Jurkat, Clone E6-1 (cell line): ENCODE results near the gene OMG.
"Not testable (repeated sequence)": the region's sequence is repeated elsewhere in the genome, so short reads cannot be mapped to it uniquely, and the experiment has no call there.

Experiments
- DNase-seq: peaks from one replicate; pipeline ENCODE4 v3.0.0-alpha.2; 2011; ENCODE audit warnings: low read depth, low spot score
- H3K4me3 ChIP-seq: 2 replicates; pipeline ENCODE4 v1.5.1; 2011; ENCODE audit warnings: mild to moderate bottlenecking, low read length, control low read depth, moderate library complexity

OMG gene

DNA sequence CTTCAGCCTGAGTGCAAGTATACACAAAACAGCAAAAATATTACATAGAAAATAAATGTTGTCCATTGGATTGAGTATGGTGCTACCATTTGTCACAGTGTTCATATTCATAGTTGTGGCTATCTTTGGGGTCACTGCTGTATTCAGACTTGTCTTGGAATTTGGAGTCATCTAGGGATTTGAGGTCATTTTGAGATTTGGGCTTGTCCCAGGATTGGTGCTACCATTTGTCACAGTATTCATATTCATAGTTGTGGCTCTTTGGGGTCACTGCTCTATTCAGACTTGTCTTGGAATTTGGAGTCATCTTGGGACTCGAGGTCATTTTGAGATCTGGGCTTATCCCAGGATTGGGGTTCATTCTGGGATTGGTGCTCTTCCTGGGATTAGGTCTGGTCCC, 24.8 kb downstream of the OMG start:
- DNase-seq: no peak
- H3K4me3 ChIP-seq: no peak overlapping the region

DNA sequence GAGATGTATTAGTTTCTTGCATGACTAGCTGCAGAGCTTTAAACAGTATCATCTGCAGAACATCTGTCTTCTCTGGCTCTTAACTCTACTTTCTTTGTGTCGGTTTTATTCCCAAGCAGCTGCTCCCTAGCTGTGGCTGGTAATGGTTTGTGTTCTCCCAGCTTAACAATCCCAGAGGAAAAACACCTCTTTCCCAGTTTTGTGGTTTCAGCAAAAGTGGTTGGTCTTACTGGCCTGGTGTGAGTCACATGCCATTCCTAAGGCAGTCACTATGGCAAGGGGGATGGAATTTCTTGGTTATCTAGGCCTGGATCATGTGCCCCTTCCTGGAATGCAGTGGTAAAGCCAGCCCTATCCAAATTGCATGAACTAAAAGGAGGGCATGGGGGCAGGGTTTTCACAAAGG, 27.5 kb downstream of the OMG start:
- DNase-seq: no peak
- no peak overlapping the region for H3K4me3 ChIP-seq

DNA sequence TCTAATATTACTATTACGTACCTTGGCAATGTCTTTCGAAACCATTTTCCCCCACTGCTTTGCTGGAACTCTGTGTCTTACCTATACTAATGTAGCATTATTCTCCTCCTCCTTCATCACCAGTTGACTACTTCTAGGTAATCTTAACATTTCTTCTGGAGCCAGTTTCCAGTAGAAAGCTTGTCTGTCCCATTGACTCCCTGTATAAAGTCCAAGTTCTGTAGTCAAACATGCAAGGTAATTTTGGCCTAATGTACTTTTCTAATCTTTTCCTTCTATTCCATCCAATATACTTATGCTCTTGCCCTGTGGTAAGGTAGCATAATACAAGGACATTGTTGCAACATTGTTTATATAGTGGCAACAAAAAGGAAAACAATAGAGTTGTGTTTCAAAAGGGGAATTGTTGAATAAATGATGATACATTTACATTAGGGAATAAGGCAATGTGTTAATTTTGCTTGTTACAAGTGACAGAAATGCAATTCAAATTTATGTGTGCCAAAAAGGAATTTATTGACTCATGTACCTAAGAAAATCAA, 27.9 kb downstream of the OMG start:
- H3K4me3 ChIP-seq: no peak overlapping the region
- no peak for DNase-seq

DNA sequence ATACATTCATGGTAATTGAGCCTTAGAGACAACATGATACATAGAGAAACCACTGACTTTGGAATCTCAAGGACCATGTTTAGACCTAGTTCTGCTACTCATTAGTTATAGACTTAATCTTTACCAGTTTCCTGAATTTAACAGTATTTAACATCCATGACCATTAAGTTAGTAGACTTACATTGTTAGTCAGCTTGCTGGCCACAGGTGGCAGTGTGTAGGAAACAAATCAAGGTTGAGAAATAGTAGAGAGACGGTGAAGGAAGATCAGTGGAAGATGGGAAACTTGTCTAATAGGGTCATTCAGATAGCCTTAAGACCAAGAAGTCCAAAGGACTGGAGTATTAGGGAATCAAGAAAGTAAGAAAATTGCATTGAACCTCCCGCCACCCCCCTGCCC, 31.0 kb downstream of the OMG start:
- DNase-seq: no peak
- H3K4me3 ChIP-seq: no peak overlapping the region

DNA sequence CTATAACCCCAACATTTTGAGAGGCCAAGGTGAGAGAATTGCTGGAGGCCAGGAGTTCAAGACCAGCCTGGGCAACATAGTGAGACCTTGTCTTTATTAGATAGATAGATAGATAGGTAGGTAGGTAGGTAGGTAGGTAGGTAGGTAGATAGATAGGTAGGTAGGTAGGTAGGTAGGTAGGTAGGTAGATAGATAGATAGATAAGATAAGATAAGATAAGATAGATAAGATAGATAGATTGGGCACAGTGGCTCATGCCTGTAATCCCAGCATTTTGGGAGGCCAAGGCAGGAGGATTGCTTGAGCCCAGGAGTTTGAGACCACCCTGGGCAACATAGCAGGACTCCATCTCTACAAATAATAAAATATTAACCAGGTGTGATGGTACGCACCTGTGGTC, 34.1 kb downstream of the OMG start:
- not testable (repeated sequence) for H3K4me3 ChIP-seq, DNase-seq

DNA sequence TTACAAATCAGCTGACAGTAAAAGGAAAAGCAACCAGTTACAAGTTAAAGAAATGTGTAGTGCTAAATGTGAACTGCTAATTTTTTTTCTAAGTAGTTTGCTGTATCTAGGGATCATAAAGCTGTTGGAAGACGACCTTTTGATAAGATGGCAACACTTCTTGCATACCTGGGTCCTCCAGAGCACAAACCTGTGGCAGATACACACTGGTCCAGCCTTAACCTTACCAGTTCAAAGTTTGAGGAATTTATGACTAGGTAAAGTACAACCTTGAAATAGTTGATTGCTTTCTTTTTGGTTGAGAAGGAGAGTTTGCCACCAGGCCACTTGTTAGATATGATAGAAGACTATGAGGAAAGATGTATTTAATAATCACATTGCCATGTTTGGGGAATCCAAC, 35.4 kb downstream of the OMG start:
- DNase-seq: no peak
- H3K4me3 ChIP-seq: no peak overlapping the region

DNA sequence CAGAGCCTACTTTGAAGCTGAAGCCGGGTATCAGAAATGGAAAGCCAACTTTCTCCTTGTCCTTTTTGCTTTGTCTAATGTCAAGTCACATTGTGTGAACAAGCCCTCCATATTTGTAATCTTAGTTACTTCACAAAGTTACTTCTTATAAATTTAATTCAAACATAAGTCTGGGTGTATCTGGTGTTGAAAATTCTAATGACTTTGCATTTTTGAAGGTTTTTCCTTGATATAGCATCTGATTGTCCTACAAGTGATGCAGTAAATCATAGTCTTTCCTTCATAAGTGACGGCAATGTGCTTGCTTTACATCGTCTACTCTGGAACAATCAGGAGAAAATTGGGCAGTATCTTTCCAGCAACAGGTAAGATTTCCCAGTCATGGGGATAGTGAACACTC, 36.9 kb downstream of the OMG start:
- DNase-seq: no peak
- no peak overlapping the region for H3K4me3 ChIP-seq

DNA sequence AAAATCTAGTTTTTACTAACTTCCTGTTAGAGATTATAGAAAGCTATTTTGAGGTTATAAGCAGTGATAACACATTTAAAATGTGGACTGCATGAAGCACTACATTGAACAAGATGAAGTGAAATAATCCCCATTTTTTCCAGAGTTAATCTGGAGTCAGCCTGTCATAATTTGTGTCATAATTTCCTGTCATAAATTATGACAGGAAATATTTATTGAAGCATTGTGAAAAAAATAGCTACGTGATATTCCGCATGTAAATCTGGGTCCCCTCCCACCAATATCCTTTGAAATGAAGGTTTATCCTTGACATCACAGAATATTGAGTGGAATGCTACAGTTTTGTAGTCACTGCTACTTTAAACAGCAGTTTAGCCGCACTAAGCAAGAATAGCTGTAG, 40.1 kb downstream of the OMG start:
- H3K4me3 ChIP-seq: no peak overlapping the region
- no peak for DNase-seq

DNA sequence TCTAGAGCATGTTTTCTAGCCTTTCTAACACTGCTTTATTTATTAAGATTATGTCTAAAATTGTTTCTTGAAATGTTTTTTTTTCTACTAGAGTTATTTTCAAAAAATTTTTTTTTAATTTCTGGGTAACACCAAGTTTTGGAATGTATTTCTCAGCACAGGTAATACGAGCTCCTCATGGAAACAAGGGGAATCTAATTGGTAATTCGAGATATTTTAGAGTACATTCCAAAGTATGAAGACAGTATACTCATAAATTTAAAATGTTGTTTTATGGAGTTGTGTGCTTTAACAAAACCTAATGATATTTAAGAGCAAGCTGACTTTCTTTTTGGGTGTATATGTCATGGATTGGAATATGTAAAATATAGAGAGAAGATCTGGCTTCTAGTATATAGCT, 42.4 kb downstream of the OMG start:
- DNase-seq: no peak
- no peak overlapping the region for H3K4me3 ChIP-seq

DNA sequence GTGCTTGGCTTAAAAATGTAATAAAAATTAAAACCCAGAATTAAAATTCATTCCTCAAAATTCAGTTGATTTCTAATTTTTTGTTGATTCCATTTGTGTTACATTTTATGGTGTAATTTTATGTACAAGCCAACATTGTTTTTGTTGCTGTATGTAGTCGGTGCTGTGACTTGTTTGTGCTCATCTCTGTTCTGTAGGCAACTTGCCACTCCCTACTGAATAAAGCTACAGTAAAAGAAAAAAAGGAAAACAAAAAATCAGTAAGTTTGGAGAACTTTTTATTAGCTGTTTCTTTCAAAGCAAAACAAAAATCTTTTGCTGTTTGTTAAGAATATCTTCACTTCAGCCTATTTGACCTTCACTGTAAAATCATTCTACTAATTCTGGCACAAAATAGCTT, 44.3 kb downstream of the OMG start:
- H3K4me3 ChIP-seq: no peak overlapping the region

DNA sequence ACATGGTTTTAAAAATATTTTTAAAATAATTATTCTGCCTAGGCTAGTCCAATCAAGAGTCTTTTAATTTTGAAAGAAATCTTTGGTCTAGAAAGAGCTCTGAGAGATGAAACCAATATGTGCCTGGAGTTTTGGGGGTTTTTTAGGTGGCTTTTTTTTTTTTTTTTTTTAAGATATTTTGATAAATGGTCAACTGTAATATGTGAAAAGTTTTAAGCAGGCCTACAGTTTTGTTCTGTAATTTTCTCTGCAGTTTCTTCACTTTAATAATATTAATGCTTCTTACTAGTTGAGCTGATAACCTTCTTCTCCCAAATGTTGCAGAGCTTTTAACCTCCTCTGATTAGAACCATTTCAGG, 45.1 kb downstream of the OMG start:
- H3K4me3 ChIP-seq: no peak overlapping the region
- DNase-seq: no peak

More for the DNA sequence above, 44.3 kb downstream of the OMG start:
- no peak for DNase-seq

DNA sequence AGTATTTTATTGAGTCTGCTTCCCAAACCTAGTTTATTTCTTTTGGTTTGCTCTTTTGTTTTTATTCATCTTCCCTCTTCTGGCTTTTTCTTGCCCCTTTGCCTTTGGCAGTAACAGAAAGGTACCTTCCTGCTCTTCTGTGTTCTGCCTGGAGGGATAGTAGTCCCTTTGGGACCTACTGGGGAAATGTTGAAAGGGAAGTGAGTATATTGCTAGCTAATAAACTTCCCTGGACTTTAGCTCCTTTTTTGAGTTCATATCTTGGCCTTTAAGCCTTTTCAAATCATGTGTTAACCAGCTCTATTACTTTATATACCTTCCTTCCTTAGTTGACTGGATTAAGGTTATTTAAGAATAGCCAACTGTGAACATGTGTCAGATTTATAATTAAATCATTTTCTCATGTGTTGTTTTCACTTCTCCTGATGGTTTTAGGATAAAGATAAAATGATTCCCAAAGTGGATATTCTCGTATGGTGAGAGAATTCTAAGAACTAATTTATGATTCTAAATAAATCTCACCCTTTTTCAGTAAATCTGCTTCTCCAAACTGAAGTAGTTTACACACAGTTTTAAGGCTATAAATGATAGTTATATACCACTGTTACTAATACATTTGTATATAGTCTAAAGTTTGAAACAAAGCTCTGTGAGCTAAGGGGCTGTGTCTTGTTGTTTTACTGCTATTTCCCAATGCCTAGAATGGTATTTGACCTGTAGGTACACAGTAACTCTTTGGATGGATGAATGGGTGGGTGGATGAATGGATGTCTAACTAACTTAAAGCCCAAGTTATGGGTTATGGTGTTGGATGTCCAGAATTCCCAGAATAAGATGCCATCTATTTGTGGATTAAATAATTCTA, 45.7 kb downstream of the OMG start:
- no peak overlapping the region for H3K4me3 ChIP-seq
- DNase-seq: no peak

DNA sequence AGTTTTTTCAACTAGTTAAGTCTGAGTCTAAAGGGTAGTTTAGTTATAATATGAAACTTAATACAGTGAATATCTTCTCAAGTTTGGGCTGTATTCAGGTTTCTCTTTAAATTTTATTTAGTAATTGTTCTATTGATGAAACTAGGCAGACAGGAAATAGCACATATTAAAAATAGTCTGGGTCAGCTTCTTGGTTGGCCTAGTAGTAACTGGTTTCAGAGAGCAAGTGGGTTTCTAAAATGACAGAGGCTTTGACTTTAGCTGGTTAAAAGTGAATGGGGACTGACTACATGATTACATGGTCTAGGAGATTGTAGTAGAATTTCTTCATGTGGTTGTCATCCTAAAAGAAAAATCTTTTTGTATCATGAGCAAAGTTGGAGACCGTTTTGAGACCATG, 46.8 kb downstream of the OMG start:
- no peak overlapping the region for H3K4me3 ChIP-seq
- no peak for DNase-seq

DNA sequence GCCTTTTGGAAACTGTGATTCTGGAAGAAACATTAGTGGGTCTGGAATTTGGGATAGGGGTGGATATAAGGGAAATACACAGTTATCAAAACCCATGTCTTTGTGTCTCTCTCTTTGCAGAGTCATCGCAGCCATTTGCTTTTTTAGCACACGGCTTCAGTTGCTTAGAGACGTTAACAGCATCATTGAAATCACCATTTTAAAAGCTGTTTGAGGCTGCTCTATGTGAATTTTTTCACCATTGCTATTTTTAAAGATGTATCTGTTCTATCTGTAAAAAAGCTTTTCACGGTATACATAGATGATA, 47.3 kb downstream of the OMG start:
- DNase-seq: no peak
- H3K4me3 ChIP-seq: no peak overlapping the region

DNA sequence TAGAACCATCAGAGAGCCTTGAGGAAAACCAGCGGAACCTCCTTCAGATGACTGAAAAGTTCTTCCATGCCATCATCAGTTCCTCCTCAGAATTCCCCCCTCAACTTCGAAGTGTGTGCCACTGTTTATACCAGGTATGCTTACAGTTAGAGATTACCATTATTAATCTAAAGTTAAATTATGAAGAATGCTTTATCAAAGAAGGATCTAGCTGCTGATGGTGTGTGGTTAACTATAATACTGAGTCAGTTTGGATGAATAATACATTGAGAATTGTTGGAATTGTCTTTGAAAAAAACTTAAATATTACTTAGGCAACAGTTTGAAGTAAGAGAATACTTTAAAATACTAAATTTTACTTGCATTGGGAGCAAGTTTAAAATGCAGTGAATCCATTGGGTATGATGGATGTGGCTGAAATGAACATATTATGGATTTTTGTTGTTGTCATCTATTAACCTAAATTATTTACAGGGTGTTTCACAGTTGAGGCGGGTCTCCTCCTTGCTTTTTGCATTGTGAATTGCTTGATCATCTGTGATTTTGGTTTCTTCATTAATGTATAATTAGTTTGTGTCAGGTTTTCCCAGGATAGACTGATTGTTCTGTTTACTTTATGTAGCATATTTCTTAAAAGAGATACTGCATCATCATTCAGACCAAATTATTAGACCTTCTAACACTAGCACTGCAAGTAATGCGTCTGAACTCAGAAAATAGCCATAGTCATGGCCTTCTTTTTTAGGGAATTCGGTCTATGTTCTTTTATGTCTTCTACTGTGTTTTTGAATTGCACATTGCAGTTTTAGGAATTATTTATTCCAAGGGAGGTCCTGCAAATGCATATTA, 47.8 kb downstream of the OMG start:
- no peak for DNase-seq

More for the DNA sequence above, 47.8 kb downstream of the OMG start:
- no peak overlapping the region for H3K4me3 ChIP-seq
